Measurements from ENCODE around the gene DRAP1.

Gene DRAP1

GRCh38 chr11:65872586-65873317, 46.5 kb upstream of the DRAP1 start, which contains the start of gene EFEMP2:
Gene EFEMP2 (minus strand): TSS chr11:65872800. CDS start chr11:65872354, 446 bp downstream.
- TF ChIP-seq CTCF (IDR thresholded peaks at IDR 0.05; ENCODE audit: insufficient read depth, low read depth, low read length, missing control alignments) = no peak
- DNase-seq (ENCODE audit: low read depth) = no peak
- peak within 1 kb of the TSS; percentile 66 for H3K4me3 ChIP-seq (ENCODE audit: low read depth, low read length)

GRCh38 chr11:65873318-65874156, 45.7 kb upstream of the DRAP1 start:
- no peak for TF ChIP-seq CTCF (IDR thresholded peaks at IDR 0.05; ENCODE audit: insufficient read depth, low read depth, low read length, missing control alignments)
- DNase-seq (ENCODE audit: low read depth) = peak; percentile 96
- peak overlapping the region; percentile 66 for H3K4me3 ChIP-seq (ENCODE audit: low read depth, low read length)

- no peak for TF ChIP-seq CTCF (IDR thresholded peaks at IDR 0.05; ENCODE audit: insufficient read depth, low read depth, low read length, missing control alignments)
- H3K4me3 ChIP-seq (ENCODE audit: low read depth, low read length) = no peak within 1 kb of the TSS
- DNase-seq (ENCODE audit: low read depth) = no peak
Measured at GRCh38 chr11:65879617-65880016, 39.6 kb upstream of the DRAP1 start, which contains the start of gene CTSW. Gene CTSW (plus strand): TSS chr11:65879837. CDS start chr11:65879855, 18 bp downstream.

- H3K4me3 ChIP-seq (ENCODE audit: low read depth, low read length) = no peak overlapping the region
- TF ChIP-seq CTCF (IDR thresholded peaks at IDR 0.05; ENCODE audit: insufficient read depth, low read depth, low read length, missing control alignments) = no peak
- no peak for DNase-seq (ENCODE audit: low read depth)
Measured at GRCh38 chr11:65880027-65880426, 39.2 kb upstream of the DRAP1 start.

GRCh38 chr11:65880844-65881421, 38.3 kb upstream of the DRAP1 start:
- no peak overlapping the region for H3K4me3 ChIP-seq (ENCODE audit: low read depth, low read length)
- no peak for DNase-seq (ENCODE audit: low read depth)

More at GRCh38 chr11:65880844-65881421, 38.3 kb upstream of the DRAP1 start:
- TF ChIP-seq CTCF (IDR thresholded peaks at IDR 0.05; ENCODE audit: insufficient read depth, low read depth, low read length, missing control alignments) = no peak
